ENCODE data around the gene RBP4. TPM values are rescaled to one million over a fixed set of nuclear protein-coding genes. Genes with fewer than 3 reads are reported as not detected.

RBP4 gene
- total RNA-seq, 1 donor from 2014 or later: not detected

DNA sequence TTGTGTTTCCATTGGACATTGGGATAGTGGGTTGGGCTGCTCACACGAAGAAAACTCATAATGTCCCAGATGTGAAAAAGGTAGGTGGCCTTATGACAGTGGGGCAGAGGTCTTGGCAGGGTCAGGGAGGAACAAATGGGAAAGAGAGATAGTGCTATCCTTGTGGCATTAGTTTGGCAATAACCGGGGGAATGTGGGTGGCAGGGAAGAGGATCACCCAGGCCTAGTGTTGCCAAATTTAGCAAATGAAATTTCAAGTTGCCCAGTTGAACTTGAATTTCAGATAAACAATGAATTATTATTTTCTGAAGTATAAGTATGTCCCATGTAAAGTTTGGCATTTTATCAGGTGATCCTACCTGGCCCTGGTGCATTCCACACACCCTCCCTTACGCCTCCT is 12.1 kb upstream of the RBP4 start:
- Mint-ChIP-seq H3K4me3 (ENCODE audit: unreplicated experiment) (no peak overlapping the region), H3K36me3 (ENCODE audit: unreplicated experiment) (peaks cover 4% of the 10 kb centered on the region), H3K9me3 (ENCODE audit: unreplicated experiment) (peaks cover 1% of the 10 kb centered on the region), H3K27ac (ENCODE audit: unreplicated experiment) (no peak overlapping the region), H3K27me3 (ENCODE audit: unreplicated experiment) (peaks cover 4% of the 10 kb centered on the region), H3K4me1 (ENCODE audit: low read depth, unreplicated experiment) (no peaks in the 10 kb centered on the region)
- TF ChIP-seq, protein P1, sequence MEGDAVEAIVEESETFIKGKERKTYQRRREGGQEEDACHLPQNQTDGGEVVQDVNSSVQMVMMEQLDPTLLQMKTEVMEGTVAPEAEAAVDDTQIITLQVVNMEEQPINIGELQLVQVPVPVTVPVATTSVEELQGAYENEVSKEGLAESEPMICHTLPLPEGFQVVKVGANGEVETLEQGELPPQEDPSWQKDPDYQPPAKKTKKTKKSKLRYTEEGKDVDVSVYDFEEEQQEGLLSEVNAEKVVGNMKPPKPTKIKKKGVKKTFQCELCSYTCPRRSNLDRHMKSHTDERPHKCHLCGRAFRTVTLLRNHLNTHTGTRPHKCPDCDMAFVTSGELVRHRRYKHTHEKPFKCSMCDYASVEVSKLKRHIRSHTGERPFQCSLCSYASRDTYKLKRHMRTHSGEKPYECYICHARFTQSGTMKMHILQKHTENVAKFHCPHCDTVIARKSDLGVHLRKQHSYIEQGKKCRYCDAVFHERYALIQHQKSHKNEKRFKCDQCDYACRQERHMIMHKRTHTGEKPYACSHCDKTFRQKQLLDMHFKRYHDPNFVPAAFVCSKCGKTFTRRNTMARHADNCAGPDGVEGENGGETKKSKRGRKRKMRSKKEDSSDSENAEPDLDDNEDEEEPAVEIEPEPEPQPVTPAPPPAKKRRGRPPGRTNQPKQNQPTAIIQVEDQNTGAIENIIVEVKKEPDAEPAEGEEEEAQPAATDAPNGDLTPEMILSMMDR (IDR thresholded peaks at IDR 0.05; ENCODE audit: partially characterized antibody, unreplicated experiment): no peak
- DNase-seq: no peak

DNA sequence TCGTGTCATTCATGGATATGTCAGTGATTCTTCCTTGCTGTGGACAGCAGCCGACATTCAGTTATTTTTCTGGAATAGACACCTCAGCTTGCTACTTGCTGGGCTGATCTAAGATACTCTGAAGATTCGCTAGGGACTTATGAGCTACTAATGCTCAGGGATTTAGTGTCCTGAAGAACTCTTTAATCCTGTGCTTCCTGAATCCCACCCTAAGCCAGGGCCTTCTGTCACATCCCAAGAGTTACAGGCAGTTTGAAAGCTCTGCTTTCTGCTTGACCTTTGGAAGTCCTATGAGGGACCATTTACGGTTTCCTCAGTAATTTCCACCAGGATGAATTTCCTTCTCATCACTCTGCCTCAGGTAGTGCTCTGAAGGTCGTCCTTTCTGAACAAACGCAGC is 11.3 kb upstream of the RBP4 start, which contains the start of gene PDE6C:
PDE6C (plus strand) TSS at position 227 of the 400 bp plus-strand sequence. CDS start 189 bp downstream, outside the sequence.
- peaks cover 4% of the 10 kb centered on the region for H3K36me3 Mint-ChIP-seq (ENCODE audit: unreplicated experiment)
- TF ChIP-seq, protein P1 (IDR thresholded peaks at IDR 0.05; ENCODE audit: partially characterized antibody, unreplicated experiment): no peak
- no peak within 1 kb of the TSS for H3K27ac Mint-ChIP-seq (ENCODE audit: unreplicated experiment)

DNA sequence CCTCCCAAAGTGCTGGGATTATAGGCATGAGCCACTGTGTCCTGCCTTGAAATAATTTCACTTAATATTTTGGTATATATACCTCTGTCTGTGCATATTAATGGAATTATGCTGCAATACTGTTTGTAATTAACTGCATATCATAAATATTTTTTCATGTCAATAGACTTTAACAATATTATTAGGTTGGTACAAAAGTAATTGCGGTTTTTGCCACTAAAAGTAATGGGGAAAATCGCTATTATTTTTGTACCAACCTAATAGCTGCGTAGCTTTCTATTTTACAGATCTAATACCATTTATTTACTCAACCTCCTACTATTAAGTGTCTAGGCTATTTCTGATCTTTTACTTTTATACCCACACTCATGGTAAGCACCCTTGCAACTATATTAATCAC is 7.4 kb upstream of the RBP4 start:
- peaks cover 4% of the 10 kb centered on the region for H3K27me3 Mint-ChIP-seq (ENCODE audit: unreplicated experiment)
- peaks cover 4% of the 10 kb centered on the region for H3K36me3 Mint-ChIP-seq (ENCODE audit: unreplicated experiment)
- no peak overlapping the region for H3K4me3 Mint-ChIP-seq (ENCODE audit: unreplicated experiment)
- peaks cover 3% of the 10 kb centered on the region for H3K9me3 Mint-ChIP-seq (ENCODE audit: unreplicated experiment)
- TF ChIP-seq, protein P1 (IDR thresholded peaks at IDR 0.05; ENCODE audit: partially characterized antibody, unreplicated experiment): no peak
- no peak for DNase-seq
- no peak overlapping the region for H3K27ac Mint-ChIP-seq (ENCODE audit: unreplicated experiment)
- peaks cover 3% of the 10 kb centered on the region for H3K4me1 Mint-ChIP-seq (ENCODE audit: low read depth, unreplicated experiment)

More for the DNA sequence above, 11.3 kb upstream of the RBP4 start, which contains the start of gene PDE6C:
- Mint-ChIP-seq H3K9me3 (ENCODE audit: unreplicated experiment) (peaks cover 1% of the 10 kb centered on the region), H3K4me3 (ENCODE audit: unreplicated experiment) (no peak within 1 kb of the TSS), H3K27me3 (ENCODE audit: unreplicated experiment) (peaks cover 4% of the 10 kb centered on the region), H3K4me1 (ENCODE audit: low read depth, unreplicated experiment) (no peaks in the 10 kb centered on the region)
- no peak for DNase-seq

DNA sequence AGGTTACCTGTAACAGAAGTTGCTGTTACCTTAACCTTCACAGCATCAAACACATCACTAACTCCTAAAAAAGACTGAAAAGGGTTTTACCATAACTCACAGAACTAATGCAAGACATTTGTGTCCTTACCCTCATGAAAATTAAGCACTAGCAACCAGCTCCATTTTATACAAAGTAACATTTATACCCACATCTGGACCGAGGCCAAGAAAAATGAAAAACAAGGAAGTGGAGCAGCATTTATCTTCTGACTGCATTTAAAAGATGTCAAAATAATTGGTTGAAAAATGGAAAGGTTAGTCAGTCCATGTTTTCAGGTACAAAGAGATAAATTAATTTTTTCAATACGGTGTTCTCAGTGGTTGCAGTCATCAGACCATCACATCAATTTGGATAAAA is 3.1 kb upstream of the RBP4 start:
- H3K27ac Mint-ChIP-seq (ENCODE audit: unreplicated experiment): no peak overlapping the region
- DNase-seq: no peak
- peaks cover 6% of the 10 kb centered on the region for H3K4me1 Mint-ChIP-seq (ENCODE audit: low read depth, unreplicated experiment)
- no peak overlapping the region for H3K4me3 Mint-ChIP-seq (ENCODE audit: unreplicated experiment)
- H3K36me3 Mint-ChIP-seq (ENCODE audit: unreplicated experiment): peaks cover 4% of the 10 kb centered on the region
- H3K9me3 Mint-ChIP-seq (ENCODE audit: unreplicated experiment): peaks cover 6% of the 10 kb centered on the region
- TF ChIP-seq, protein P1 (IDR thresholded peaks at IDR 0.05; ENCODE audit: partially characterized antibody, unreplicated experiment): no peak
- peaks cover 8% of the 10 kb centered on the region for H3K27me3 Mint-ChIP-seq (ENCODE audit: unreplicated experiment)

DNA sequence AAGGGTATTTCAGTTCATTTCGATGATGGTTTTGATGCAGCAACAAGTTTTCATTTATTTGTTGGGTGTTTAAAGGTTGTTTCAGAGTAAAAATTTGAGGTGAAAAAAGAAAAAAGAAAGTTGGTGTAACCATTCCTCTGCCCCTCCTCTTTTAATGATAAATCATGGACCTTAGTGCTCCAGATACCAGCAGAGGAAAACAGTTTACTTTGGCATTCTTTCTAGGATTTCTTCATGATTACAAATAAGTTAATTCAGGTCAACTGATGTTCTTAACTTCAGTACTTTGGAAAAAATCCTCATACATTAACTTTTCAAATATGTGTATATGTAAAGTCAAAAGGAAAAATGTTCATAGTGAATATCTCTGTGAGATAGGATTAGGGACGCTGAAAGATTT is 2.0 kb upstream of the RBP4 start:
- Mint-ChIP-seq H3K9me3 (ENCODE audit: unreplicated experiment) (peaks cover 6% of the 10 kb centered on the region), H3K4me3 (ENCODE audit: unreplicated experiment) (no peak overlapping the region), H3K36me3 (ENCODE audit: unreplicated experiment) (peaks cover 4% of the 10 kb centered on the region), H3K27me3 (ENCODE audit: unreplicated experiment) (peaks cover 8% of the 10 kb centered on the region), H3K4me1 (ENCODE audit: low read depth, unreplicated experiment) (peaks cover 6% of the 10 kb centered on the region), H3K27ac (ENCODE audit: unreplicated experiment) (no peak overlapping the region)
- TF ChIP-seq, protein P1 (IDR thresholded peaks at IDR 0.05; ENCODE audit: partially characterized antibody, unreplicated experiment): no peak
- no peak for DNase-seq

Measured in glutamatergic neuron (in vitro differentiated cells).